Breast epithelium (tissue), 3 donors: Measurements from ENCODE around the gene APPL2.

Experiments
- CTCF ChIP-seq, 3 donors: fragments of 450-650 bp; IDR thresholded peaks; one replicate each; pipeline ENCODE4 v1.5.1; 2016 to 2017; ENCODE audit warnings: antibody characterized with exemption in 3 of 3, mild to moderate bottlenecking in 3 of 3, moderate library complexity in 3 of 3
- POLR2A ChIP-seq: fragments of 450-650 bp; IDR thresholded peaks from one replicate; pipeline ENCODE4 v1.6.1; 2016; ENCODE audit warnings: antibody characterized with exemption, mild to moderate bottlenecking, moderate library complexity
- POLR2AphosphoS5 ChIP-seq, 3 donors: sonication (generic); formaldehyde crosslinking; IDR thresholded peaks; one replicate each; pipeline ENCODE4 v1.6.1; 2017; ENCODE audit warnings: antibody characterized with exemption in 3 of 3

- TF ChIP-seq CTCF (IDR thresholded peaks at IDR 0.05) (no peak), POLR2AphosphoS5 (IDR thresholded peaks at IDR 0.05) (no peak), POLR2A (no peak)
These were observed 58.8 kb downstream of the APPL2 start for GRCh38 chr12:105177208-105177607.
